H7 (cell line): ENCODE results near the gene LCMT2. TPM values are rescaled to one million over a fixed set of nuclear protein-coding genes. Genes with fewer than 3 reads are reported as not detected.
"Not testable (repeated sequence)": the region's sequence is repeated elsewhere in the genome, so short reads cannot be mapped to it uniquely, and the experiment has no call there.

Experiments used
- DNase-seq: peaks from one replicate; pipeline ENCODE4 v3.0.0; 2012
- H3K27me3 ChIP-seq: 2 replicates; pipeline ENCODE4 v1.6.0; 2011; ENCODE audit warnings: mild to moderate bottlenecking, low read length; ENCODE audit not compliant: control insufficient read depth, insufficient read depth
- H3K36me3 ChIP-seq: replicated peaks from 2 replicates; pipeline ENCODE4 v1.5.1; 2011; ENCODE audit warnings: low read length; ENCODE audit not compliant: control insufficient read depth, insufficient read depth
- H3K4me3 ChIP-seq: 2 replicates; pipeline ENCODE4 v1.5.1; 2011; ENCODE audit warnings: low read depth, mild to moderate bottlenecking, control low read depth, low read length, moderate library complexity; ENCODE audit not compliant: insufficient read depth
- total RNA-seq: library from RNA; depleted of rRNA; stranded (reverse); fragments of >200 nt; shearing (Covaris generic); gene quantifications from 2 replicates; pipeline ENCODE4 v1.2.3, GENCODE V29; 2014

Gene LCMT2
- total RNA-seq, 1 experiment from 2014 or later: 10.3 TPM

- Histone ChIP-seq H3K4me3 (no peak overlapping the region), H3K36me3 (no peaks in the 10 kb centered on the region), H3K27me3 (no peaks in the 10 kb centered on the region; the same call in 1 of the 2 replicates)
- DNase-seq: no peak
Measured at GRCh38 chr15:43292375-43293078, 37.8 kb downstream of the LCMT2 start.

- not testable (repeated sequence) for H3K4me3 ChIP-seq, H3K27me3 ChIP-seq, H3K36me3 ChIP-seq, DNase-seq
Measured at GRCh38 chr15:43289656-43290055, 40.7 kb downstream of the LCMT2 start.

- Histone ChIP-seq H3K4me3 (no peak overlapping the region), H3K36me3 (no peaks in the 10 kb centered on the region), H3K27me3 (no peaks in the 10 kb centered on the region; the same call in 1 of the 2 replicates)
- no peak for DNase-seq
Measured at GRCh38 chr15:43287254-43287653, 43.1 kb downstream of the LCMT2 start.

GRCh38 chr15:43286074-43286473 lies 44.3 kb downstream of the LCMT2 start:
- Histone ChIP-seq H3K4me3 (no peak overlapping the region), H3K27me3 (no peaks in the 10 kb centered on the region; the same call in 1 of the 2 replicates), H3K36me3 (no peaks in the 10 kb centered on the region)
- no peak for DNase-seq

GRCh38 chr15:43285609-43286037 lies 44.8 kb downstream of the LCMT2 start:
- peak; percentile 83 for DNase-seq
- Histone ChIP-seq H3K27me3 (no peaks in the 10 kb centered on the region; the same call in 1 of the 2 replicates), H3K4me3 (no peak overlapping the region), H3K36me3 (no peaks in the 10 kb centered on the region)

- Histone ChIP-seq H3K36me3 (no peaks in the 10 kb centered on the region), H3K4me3 (no peak overlapping the region), H3K27me3 (no peaks in the 10 kb centered on the region; the same call in 1 of the 2 replicates)
- no peak for DNase-seq
Measured at GRCh38 chr15:43283526-43283925, 46.8 kb downstream of the LCMT2 start.

- Histone ChIP-seq H3K36me3 (no peaks in the 10 kb centered on the region), H3K4me3 (no peak overlapping the region), H3K27me3 (no peaks in the 10 kb centered on the region; the same call in 1 of the 2 replicates)
- DNase-seq: no peak
Measured at GRCh38 chr15:43281926-43282602, 48.3 kb downstream of the LCMT2 start.

DNA sequence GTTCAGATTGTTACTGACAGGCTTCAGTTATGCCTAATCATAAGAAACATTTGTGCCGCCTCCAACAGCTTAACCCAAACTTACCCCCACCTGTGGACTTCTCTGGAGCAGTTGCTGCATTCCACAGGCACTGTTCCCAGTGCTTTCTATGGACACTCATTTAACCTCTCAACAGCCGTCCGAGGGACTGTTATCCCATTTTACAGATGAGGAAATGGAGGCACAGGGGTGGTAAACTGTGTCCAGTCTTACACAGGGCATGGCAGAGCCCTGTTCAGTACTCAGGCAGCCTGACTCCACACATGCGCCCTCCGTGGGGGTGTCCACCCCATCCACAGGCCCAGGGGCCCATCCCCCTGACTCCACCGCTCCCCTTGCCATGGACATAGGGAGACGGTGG lies 49.4 kb downstream of the LCMT2 start:
- Histone ChIP-seq H3K4me3 (no peak overlapping the region), H3K36me3 (no peaks in the 10 kb centered on the region), H3K27me3 (no peaks in the 10 kb centered on the region)
- no peak for DNase-seq

- no peak overlapping the region for H3K4me3 ChIP-seq
- DNase-seq: no peak
Measured at GRCh38 chr15:43279496-43279895, 50.9 kb downstream of the LCMT2 start.

GRCh38 chr15:43278869-43279268 lies 51.5 kb downstream of the LCMT2 start:
- H3K36me3 ChIP-seq: no peaks in the 10 kb centered on the region
- H3K27me3 ChIP-seq: no peaks in the 10 kb centered on the region
- no peak for DNase-seq
- no peak overlapping the region for H3K4me3 ChIP-seq

More at GRCh38 chr15:43279496-43279895, 50.9 kb downstream of the LCMT2 start:
- no peaks in the 10 kb centered on the region for H3K27me3 ChIP-seq
- no peaks in the 10 kb centered on the region for H3K36me3 ChIP-seq

GRCh38 chr15:43277901-43278300 lies 52.5 kb downstream of the LCMT2 start:
- DNase-seq: no peak
- H3K36me3 ChIP-seq: no peaks in the 10 kb centered on the region
- H3K4me3 ChIP-seq: no peak overlapping the region
- no peaks in the 10 kb centered on the region for H3K27me3 ChIP-seq

- H3K4me3 ChIP-seq: no peak overlapping the region
Measured at GRCh38 chr15:43277231-43277823, 53.0 kb downstream of the LCMT2 start.

GRCh38 chr15:43276563-43277200 lies 53.7 kb downstream of the LCMT2 start:
- DNase-seq: no peak
- H3K27me3 ChIP-seq: no peaks in the 10 kb centered on the region
- H3K36me3 ChIP-seq: no peaks in the 10 kb centered on the region
- H3K4me3 ChIP-seq: no peak overlapping the region

More at GRCh38 chr15:43277231-43277823, 53.0 kb downstream of the LCMT2 start:
- no peak for DNase-seq
- no peaks in the 10 kb centered on the region for H3K36me3 ChIP-seq
- no peaks in the 10 kb centered on the region for H3K27me3 ChIP-seq

- Histone ChIP-seq H3K36me3 (no peaks in the 10 kb centered on the region), H3K4me3 (no peak overlapping the region), H3K27me3 (no peaks in the 10 kb centered on the region)
- DNase-seq: no peak
Measured at GRCh38 chr15:43275740-43276562, 54.4 kb downstream of the LCMT2 start.
